Peyer's patch (tissue), 4 donors: ENCODE data around the gene SYS1. TPM values are rescaled to one million over a fixed set of nuclear protein-coding genes. Genes with fewer than 3 reads are reported as not detected.
A peak's percentile ranks its signal among the peaks of the same experiment; 100 is the strongest.

Experiments used
- DNase-seq, 3 donors: peaks; one replicate each; pipeline ENCODE4 v3.0.0-alpha.2; 2017 to 2019
- H3K27ac ChIP-seq, 4 donors: fragments of 200-600 bp; sonication (generic); one replicate each; pipeline ENCODE4 v1.5.1; 2016 to 2019
- H3K27me3 ChIP-seq, 2 donors: fragments of 200-600 bp; sonication (generic); one replicate each; pipeline ENCODE4 v1.5.1; 2019
- H3K36me3 ChIP-seq, 3 donors: fragments of 200-600 bp; sonication (generic); one replicate each; pipeline ENCODE4 v1.5.1; 2016 to 2019
- H3K4me1 ChIP-seq, 4 donors: fragments of 200-600 bp; sonication (generic); one replicate each; pipeline ENCODE4 v1.5.1; 2016 to 2019
- H3K4me3 ChIP-seq, 4 donors: fragments of 200-600 bp; sonication (generic); 1 replicate in 3 of 4; 2 replicates in 1 of 4; pipeline ENCODE4 v1.5.1; 2016 to 2019; ENCODE audit warnings: mild to moderate bottlenecking in 1 of 4
- H3K9me3 ChIP-seq, 4 donors: fragments of 200-600 bp; sonication (generic); one replicate each; pipeline ENCODE4 v1.5.1; 2016 to 2019; ENCODE audit warnings: mild to moderate bottlenecking in 1 of 4
- POLR2A ChIP-seq, 2 donors: fragments of 450-650 bp; IDR thresholded peaks; one replicate each; pipeline ENCODE4 v1.5.1; 2017; ENCODE audit warnings: antibody characterized with exemption in 2 of 2, mild to moderate bottlenecking in 2 of 2, moderate library complexity in 2 of 2
- total RNA-seq, 4 donors: library from RNA; depleted of rRNA; stranded (reverse); fragments of >200 nt; gene quantifications; one replicate each; pipeline ENCODE4 v1.1.0, GENCODE V29; 2016
- TF ChIP-seq, protein P1 (sequence below), 6 experiments: fragments of 450-650 bp in 4 of 6; fragments of 200-600 bp in 2 of 6; sonication (generic) in 1 of 6; IDR thresholded peaks; one replicate each; pipeline ENCODE4 v1.5.1; 2017 to 2019; ENCODE audit warnings: antibody characterized with exemption in 6 of 6, mild to moderate bottlenecking in 3 of 6, moderate library complexity in 1 of 6

The SYS1 gene
- total RNA-seq, 4 donors from 2014 or later = 23.1 to 62.2 (median 46.9) TPM

DNA sequence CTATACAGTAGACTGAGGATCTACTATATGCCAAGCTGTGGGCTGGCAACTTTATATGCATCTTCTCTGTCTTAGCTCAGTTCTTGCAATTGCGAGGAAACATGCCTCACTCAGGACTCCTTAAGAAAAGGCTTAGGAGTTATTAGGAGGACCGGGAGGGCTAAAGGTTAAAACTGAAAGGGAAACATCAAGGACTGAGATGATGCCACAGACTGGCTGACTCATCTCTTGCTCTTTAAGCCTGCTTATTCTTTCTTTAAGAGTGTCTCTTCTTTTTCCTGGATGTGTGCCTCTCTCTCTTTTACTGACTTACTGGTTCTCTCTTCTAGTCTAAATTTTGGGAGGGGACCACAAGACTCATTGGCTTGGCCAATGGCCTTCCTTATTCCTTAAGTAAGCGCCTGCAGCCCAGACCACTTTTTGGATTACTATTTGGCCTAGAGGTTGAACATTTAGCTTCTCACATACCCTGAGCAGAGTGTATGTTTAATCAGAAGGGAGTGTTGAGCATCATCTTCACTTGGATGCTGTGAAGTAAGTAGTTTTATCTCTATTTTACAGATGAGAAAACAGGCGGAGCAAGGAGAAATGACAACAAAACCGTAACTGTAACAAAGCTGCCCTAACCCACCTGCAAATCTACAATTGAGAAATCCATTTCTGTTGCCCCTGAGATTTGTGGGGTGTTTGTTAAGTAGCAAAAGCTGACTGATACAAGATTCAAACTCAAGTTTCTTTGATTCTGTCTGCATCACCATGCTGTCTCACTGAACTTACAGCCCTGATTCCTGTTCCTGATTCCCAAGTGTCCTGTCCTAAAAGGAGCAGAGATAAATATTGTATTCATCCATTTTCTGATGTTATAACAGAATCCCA is 7.5 kb upstream of the SYS1 start:
- Histone ChIP-seq H3K27me3 (no peaks in the 10 kb centered on the region), H3K4me1 (peaks cover 0 to 40% (median 0%) of the 10 kb centered on the region in 4 donors), H3K4me3 (no peak overlapping the region), H3K36me3 (no peaks in the 10 kb centered on the region), H3K27ac (peak overlapping the region in 2 of 4 donors; percentile 33 to 70), H3K9me3 (no peaks in the 10 kb centered on the region)
- DNase-seq = no peak
- TF ChIP-seq POLR2A (IDR thresholded peaks at IDR 0.05) = no peak
- TF ChIP-seq, protein P1, sequence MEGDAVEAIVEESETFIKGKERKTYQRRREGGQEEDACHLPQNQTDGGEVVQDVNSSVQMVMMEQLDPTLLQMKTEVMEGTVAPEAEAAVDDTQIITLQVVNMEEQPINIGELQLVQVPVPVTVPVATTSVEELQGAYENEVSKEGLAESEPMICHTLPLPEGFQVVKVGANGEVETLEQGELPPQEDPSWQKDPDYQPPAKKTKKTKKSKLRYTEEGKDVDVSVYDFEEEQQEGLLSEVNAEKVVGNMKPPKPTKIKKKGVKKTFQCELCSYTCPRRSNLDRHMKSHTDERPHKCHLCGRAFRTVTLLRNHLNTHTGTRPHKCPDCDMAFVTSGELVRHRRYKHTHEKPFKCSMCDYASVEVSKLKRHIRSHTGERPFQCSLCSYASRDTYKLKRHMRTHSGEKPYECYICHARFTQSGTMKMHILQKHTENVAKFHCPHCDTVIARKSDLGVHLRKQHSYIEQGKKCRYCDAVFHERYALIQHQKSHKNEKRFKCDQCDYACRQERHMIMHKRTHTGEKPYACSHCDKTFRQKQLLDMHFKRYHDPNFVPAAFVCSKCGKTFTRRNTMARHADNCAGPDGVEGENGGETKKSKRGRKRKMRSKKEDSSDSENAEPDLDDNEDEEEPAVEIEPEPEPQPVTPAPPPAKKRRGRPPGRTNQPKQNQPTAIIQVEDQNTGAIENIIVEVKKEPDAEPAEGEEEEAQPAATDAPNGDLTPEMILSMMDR (IDR thresholded peaks at IDR 0.05) = no peak

DNA sequence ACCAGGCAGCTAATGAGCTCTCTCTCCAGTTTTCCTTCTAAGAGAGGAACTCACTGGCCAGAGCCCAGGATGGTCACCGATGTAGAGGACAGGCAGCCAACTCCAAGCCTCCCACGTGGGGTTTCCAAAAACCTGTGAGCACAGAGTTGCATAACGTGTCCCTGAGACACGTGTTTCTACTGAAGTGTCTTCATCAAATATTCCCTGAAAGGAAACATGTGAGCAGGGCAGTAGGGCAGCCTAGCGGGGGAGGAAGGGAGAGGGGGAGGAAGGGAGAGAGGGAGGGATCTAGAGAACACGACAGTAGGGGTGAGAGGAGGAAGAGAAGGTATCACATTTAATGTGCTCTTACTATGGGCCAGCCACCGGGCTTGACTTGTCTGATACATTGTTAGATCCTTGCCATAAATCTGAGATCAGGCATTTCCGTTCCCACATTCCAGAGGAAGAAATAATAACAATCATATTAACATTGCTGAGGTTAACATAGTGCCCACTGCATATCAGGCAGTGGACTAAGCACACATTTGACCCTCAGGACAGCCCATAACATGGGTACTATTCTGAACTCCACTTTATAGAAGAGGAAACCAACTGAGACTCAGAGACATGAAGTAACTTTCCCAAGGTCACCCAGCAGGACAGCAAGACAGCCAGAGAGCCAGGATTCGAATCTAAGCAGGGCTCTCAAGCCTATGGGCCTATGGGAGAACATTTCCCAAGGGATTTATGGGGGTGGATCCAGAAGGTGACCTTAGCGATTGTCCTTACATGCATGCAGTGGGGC is 4.5 kb upstream of the SYS1 start:
- DNase-seq = peak in 2 of 3 donors; percentile 30 to 76
- Histone ChIP-seq H3K27me3 (no peaks in the 10 kb centered on the region), H3K36me3 (no peaks in the 10 kb centered on the region), H3K27ac (peak overlapping the region; percentile 42 to 80 (median 64)), H3K9me3 (no peaks in the 10 kb centered on the region), H3K4me3 (no peak overlapping the region), H3K4me1 (peaks cover 0 to 46% (median 1%) of the 10 kb centered on the region in 4 donors)
- TF ChIP-seq, protein P1 (IDR thresholded peaks at IDR 0.05) = no peak
- no peak for TF ChIP-seq POLR2A (IDR thresholded peaks at IDR 0.05)

DNA sequence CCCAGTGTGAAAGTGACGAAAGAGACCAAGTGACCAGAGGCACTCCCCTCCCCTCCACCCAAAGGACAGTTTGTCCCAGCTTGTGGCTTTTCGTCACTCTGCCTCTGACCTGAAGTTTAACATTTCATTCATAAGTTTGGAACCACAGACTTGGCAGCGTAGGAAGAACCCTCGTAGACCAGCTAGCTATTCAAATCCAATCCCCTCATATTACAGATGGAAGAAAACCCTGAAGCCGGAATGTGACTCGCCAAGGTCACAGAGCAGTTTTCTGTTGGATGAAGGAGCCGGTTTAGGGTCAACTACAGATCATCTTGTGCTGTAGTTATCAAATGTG is 3.9 kb upstream of the SYS1 start:
- Histone ChIP-seq H3K36me3 (no peaks in the 10 kb centered on the region), H3K4me1 (peaks cover 0 to 51% (median 3%) of the 10 kb centered on the region in 4 donors), H3K4me3 (no peak overlapping the region), H3K27ac (peak overlapping the region; percentile 8 to 80 (median 64)), H3K27me3 (no peaks in the 10 kb centered on the region), H3K9me3 (no peaks in the 10 kb centered on the region)
- DNase-seq = no peak
- TF ChIP-seq POLR2A (IDR thresholded peaks at IDR 0.05) = no peak
- TF ChIP-seq, protein P1 (IDR thresholded peaks at IDR 0.05) = no peak

DNA sequence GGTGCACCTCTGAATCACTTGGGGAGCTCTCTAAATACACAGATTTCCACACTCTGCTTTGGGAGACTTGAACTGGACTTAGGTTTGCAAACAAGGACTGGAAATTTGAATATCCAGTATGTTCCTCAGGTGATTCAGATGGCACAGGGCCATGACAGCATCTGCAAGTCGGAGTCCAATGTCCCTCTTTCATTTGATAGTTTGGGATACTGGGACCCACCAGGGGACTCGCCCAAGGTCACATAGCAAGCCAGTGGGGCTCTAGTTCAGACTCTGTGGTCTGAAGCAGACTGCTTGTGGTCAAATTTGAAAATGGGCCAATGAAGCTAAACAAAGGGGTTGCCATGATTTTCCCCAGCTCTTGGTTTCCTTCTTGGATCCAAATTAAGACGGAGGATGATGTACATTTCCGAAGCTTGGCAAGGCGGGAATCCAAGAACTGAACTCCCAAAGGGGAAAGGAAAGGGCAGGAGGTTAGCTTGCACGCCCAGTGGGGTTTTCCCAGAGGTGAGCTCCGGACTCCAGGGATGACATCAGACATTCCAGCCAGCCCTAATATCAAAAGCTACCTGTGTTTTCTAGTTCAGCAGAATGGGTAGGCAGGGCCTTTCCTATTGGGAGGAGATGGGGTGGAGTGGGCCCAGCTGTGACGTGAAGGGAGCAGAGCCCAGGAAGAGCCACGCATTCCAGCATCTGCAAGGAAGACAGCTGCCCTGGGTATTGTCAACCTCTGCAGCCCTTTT is 3.4 kb upstream of the SYS1 start:
- peak overlapping the region; percentile 8 to 80 (median 64) for H3K27ac ChIP-seq
- H3K4me3 ChIP-seq = no peak overlapping the region
- H3K27me3 ChIP-seq = no peaks in the 10 kb centered on the region
- TF ChIP-seq, protein P1 (IDR thresholded peaks at IDR 0.05) = no peak
- no peak for TF ChIP-seq POLR2A (IDR thresholded peaks at IDR 0.05)
- peaks cover 0 to 53% (median 4%) of the 10 kb centered on the region in 4 donors for H3K4me1 ChIP-seq
- no peaks in the 10 kb centered on the region for H3K9me3 ChIP-seq
- no peaks in the 10 kb centered on the region for H3K36me3 ChIP-seq
- peak in 1 of 3 donors; percentile 56 for DNase-seq

DNA sequence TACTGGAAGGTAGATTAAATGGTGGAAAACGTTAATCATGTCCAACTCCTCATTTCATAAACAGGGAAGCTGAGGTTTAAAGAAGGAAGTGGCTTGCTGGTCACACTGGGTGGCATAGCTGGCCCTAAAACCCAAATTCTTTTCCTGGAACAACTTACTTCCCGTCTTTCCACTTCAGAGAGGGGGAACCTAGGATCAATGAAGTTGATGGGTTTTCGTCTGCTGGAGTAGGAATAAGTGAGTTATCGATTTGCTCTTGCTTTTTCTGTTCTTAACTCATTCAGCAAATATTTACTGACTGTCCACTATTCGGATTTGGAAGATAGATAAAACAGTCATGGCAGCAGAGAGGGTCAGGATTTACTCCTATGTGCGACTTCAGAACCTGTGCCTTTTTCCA is 1.2 kb upstream of the SYS1 start:
- DNase-seq = no peak
- no peaks in the 10 kb centered on the region for H3K9me3 ChIP-seq
- no peaks in the 10 kb centered on the region for H3K27me3 ChIP-seq
- peaks cover 0 to 15% (median 0%) of the 10 kb centered on the region in 3 donors for H3K36me3 ChIP-seq
- TF ChIP-seq, protein P1 (IDR thresholded peaks at IDR 0.05) = no peak
- TF ChIP-seq POLR2A (IDR thresholded peaks at IDR 0.05) = no peak
- H3K27ac ChIP-seq = peak overlapping the region in 1 of 4 donors; percentile 98
- peaks cover 0 to 53% (median 7%) of the 10 kb centered on the region in 4 donors for H3K4me1 ChIP-seq
- H3K4me3 ChIP-seq = no peak overlapping the region
